Measurements from ENCODE around the gene SSTR5. TPM values are rescaled to one million over a fixed set of nuclear protein-coding genes. Genes with fewer than 3 reads are reported as not detected.
A peak's percentile ranks its signal among the peaks of the same experiment; 100 is the strongest.
"Not testable (repeated sequence)": the region's sequence is repeated elsewhere in the genome, so short reads cannot be mapped to it uniquely, and the experiment has no call there.

SSTR5 gene
- total and polyA plus RNA-seq, 4 experiments from 2014 or later, result not detected

- Mint-ChIP-seq H3K27ac (no peak overlapping the region), H3K4me1 (peaks cover 0 to 2% (median 0%) of the 10 kb centered on the region in 4 donors)
- POLR2A ChIA-PET (ENCODE audit: partially characterized antibody), result no interaction called here
These were observed 17.5 kb downstream of the SSTR5 start for GRCh38 chr16:1089822-1090619.

GRCh38 chr16:1090620-1091587 is 18.4 kb downstream of the SSTR5 start:
- peaks cover 0 to 2% (median 0%) of the 10 kb centered on the region in 4 donors for H3K4me1 Mint-ChIP-seq
- intact Hi-C loops (cut with micrococcal nuclease), result no loop called here
- peaks cover 0 to 10% (median under 1%) of the 10 kb centered on the region in 8 donors for H3K9me3 Mint-ChIP-seq
- no peak overlapping the region for H3K27ac ChIP-seq (ENCODE audit: low read depth, low read length)
- DNase-seq, result no peak
- H3K36me3 ChIP-seq (ENCODE audit: insufficient read depth, low read length), result no peaks in the 10 kb centered on the region
- peaks cover 0 to under 1% of the 10 kb centered on the region in 2 donors for H3K36me3 Mint-ChIP-seq
- no peak overlapping the region for H3K27ac Mint-ChIP-seq
- H3K4me3 ChIP-seq (ENCODE audit: low read length in 2 of 2), result no peak overlapping the region
- ChIA-PET POLR2A (ENCODE audit: partially characterized antibody) (no interaction called here), CTCF (ENCODE audit: partially characterized antibody) (no interaction called here)
- no peak overlapping the region for H3K4me3 Mint-ChIP-seq
- H3K27me3 ChIP-seq (ENCODE audit: insufficient read depth, low read length), result no peaks in the 10 kb centered on the region
- no peaks in the 10 kb centered on the region for H3K4me1 ChIP-seq (ENCODE audit: insufficient read depth, low read length)
- peaks cover 6 to 8% of the 10 kb centered on the region in 2 donors for H3K27me3 Mint-ChIP-seq
- no peaks in the 10 kb centered on the region for H3K9me3 ChIP-seq (ENCODE audit: control insufficient read depth in 1 of 2, low read length in 2 of 2)

More at GRCh38 chr16:1089822-1090619, 17.5 kb downstream of the SSTR5 start:
- Histone ChIP-seq H3K27me3 (ENCODE audit: insufficient read depth, low read length) (no peaks in the 10 kb centered on the region), H3K27ac (ENCODE audit: low read depth, low read length) (no peak overlapping the region), H3K36me3 (ENCODE audit: insufficient read depth, low read length) (no peaks in the 10 kb centered on the region), H3K4me1 (ENCODE audit: insufficient read depth, low read length) (no peaks in the 10 kb centered on the region), H3K9me3 (ENCODE audit: control insufficient read depth in 1 of 2, low read length in 2 of 2) (peaks cover 0 to 3% of the 10 kb centered on the region in 2 donors), H3K4me3 (ENCODE audit: low read length in 2 of 2) (no peak overlapping the region)
- Mint-ChIP-seq H3K4me3 (no peak overlapping the region), H3K9me3 (peaks cover 0 to 19% (median 10%) of the 10 kb centered on the region in 8 donors), H3K36me3 (peaks cover 2 to 8% of the 10 kb centered on the region in 2 donors), H3K27me3 (peaks cover 6 to 15% of the 10 kb centered on the region in 2 donors)
- intact Hi-C loops (cut with micrococcal nuclease), result no loop called here
- no peak for DNase-seq
- CTCF ChIA-PET (ENCODE audit: partially characterized antibody), result no interaction called here

- no peak for DNase-seq
- Histone ChIP-seq H3K9me3 (ENCODE audit: control insufficient read depth in 1 of 2, low read length in 2 of 2) (no peaks in the 10 kb centered on the region), H3K36me3 (ENCODE audit: insufficient read depth, low read length) (no peaks in the 10 kb centered on the region), H3K27ac (ENCODE audit: low read depth, low read length) (no peak overlapping the region), H3K4me1 (ENCODE audit: insufficient read depth, low read length) (no peaks in the 10 kb centered on the region), H3K4me3 (ENCODE audit: low read length in 2 of 2) (no peak overlapping the region), H3K27me3 (ENCODE audit: insufficient read depth, low read length) (no peaks in the 10 kb centered on the region)
- no peak overlapping the region for H3K27ac Mint-ChIP-seq
- H3K36me3 Mint-ChIP-seq, result no peaks in the 10 kb centered on the region
- intact Hi-C loops (cut with micrococcal nuclease), result no loop called here
- peaks cover 0 to 3% (median 0%) of the 10 kb centered on the region in 8 donors for H3K9me3 Mint-ChIP-seq
- ChIA-PET POLR2A (ENCODE audit: partially characterized antibody) (no interaction called here), CTCF (ENCODE audit: partially characterized antibody) (no interaction called here)
- H3K4me3 Mint-ChIP-seq, result peak overlapping the region in 1 of 8 donors; percentile 62
- peaks cover 0 to 2% (median 0%) of the 10 kb centered on the region in 4 donors for H3K4me1 Mint-ChIP-seq
- peaks cover 6 to 8% of the 10 kb centered on the region in 2 donors for H3K27me3 Mint-ChIP-seq
These were observed 19.5 kb downstream of the SSTR5 start for GRCh38 chr16:1091992-1092552.

GRCh38 chr16:1092685-1093283 is 20.2 kb downstream of the SSTR5 start:
- DNase-seq; H3K27ac ChIP-seq (ENCODE audit: low read depth, low read length); H3K4me3 ChIP-seq (ENCODE audit: low read length in 2 of 2); H3K27ac Mint-ChIP-seq; H3K9me3 ChIP-seq (ENCODE audit: control insufficient read depth in 1 of 2, low read length in 2 of 2); H3K4me1 Mint-ChIP-seq; H3K9me3 Mint-ChIP-seq; POLR2A ChIA-PET (ENCODE audit: partially characterized antibody); H3K27me3 ChIP-seq (ENCODE audit: insufficient read depth, low read length); H3K4me3 Mint-ChIP-seq; H3K27me3 Mint-ChIP-seq; H3K36me3 ChIP-seq (ENCODE audit: insufficient read depth, low read length); H3K36me3 Mint-ChIP-seq; intact Hi-C loops (cut with micrococcal nuclease); H3K4me1 ChIP-seq (ENCODE audit: insufficient read depth, low read length); CTCF ChIA-PET (ENCODE audit: partially characterized antibody): not testable (repeated sequence)

GRCh38 chr16:1093284-1094123 is 21.0 kb downstream of the SSTR5 start:
- H3K4me3 Mint-ChIP-seq, result no peak overlapping the region
- no peak overlapping the region for H3K4me3 ChIP-seq (ENCODE audit: low read length in 2 of 2)
- peaks cover 0 to 2% (median 0%) of the 10 kb centered on the region in 4 donors for H3K4me1 Mint-ChIP-seq
- no peaks in the 10 kb centered on the region for H3K36me3 Mint-ChIP-seq
- peaks cover 0 to 3% (median 0%) of the 10 kb centered on the region in 8 donors for H3K9me3 Mint-ChIP-seq
- H3K36me3 ChIP-seq (ENCODE audit: insufficient read depth, low read length), result no peaks in the 10 kb centered on the region
- CTCF ChIA-PET (ENCODE audit: partially characterized antibody), result no interaction called here
- H3K9me3 ChIP-seq (ENCODE audit: control insufficient read depth in 1 of 2, low read length in 2 of 2), result no peaks in the 10 kb centered on the region
- peaks cover 0 to 2% of the 10 kb centered on the region in 2 donors for H3K27me3 Mint-ChIP-seq
- H3K27ac Mint-ChIP-seq, result no peak overlapping the region
- H3K27me3 ChIP-seq (ENCODE audit: insufficient read depth, low read length), result no peaks in the 10 kb centered on the region
- H3K4me1 ChIP-seq (ENCODE audit: insufficient read depth, low read length), result no peaks in the 10 kb centered on the region
- no peak overlapping the region for H3K27ac ChIP-seq (ENCODE audit: low read depth, low read length)
- intact Hi-C loops (cut with micrococcal nuclease), result no loop called here
- DNase-seq, result peak in 1 of 5 donors; percentile 21
- POLR2A ChIA-PET (ENCODE audit: partially characterized antibody), result no interaction called here

GRCh38 chr16:1094124-1094479 is 21.6 kb downstream of the SSTR5 start:
- no peaks in the 10 kb centered on the region for H3K4me1 ChIP-seq (ENCODE audit: insufficient read depth, low read length)
- Mint-ChIP-seq H3K27me3 (peaks cover 0 to 3% of the 10 kb centered on the region in 2 donors), H3K4me3 (no peak overlapping the region), H3K36me3 (no peaks in the 10 kb centered on the region), H3K9me3 (peaks cover 0 to 3% (median 0%) of the 10 kb centered on the region in 8 donors), H3K27ac (no peak overlapping the region), H3K4me1 (peaks cover 0 to 2% (median 0%) of the 10 kb centered on the region in 4 donors)
- DNase-seq, result no peak
- no peak overlapping the region for H3K27ac ChIP-seq (ENCODE audit: low read depth, low read length)
- no peaks in the 10 kb centered on the region for H3K36me3 ChIP-seq (ENCODE audit: insufficient read depth, low read length)
- H3K4me3 ChIP-seq (ENCODE audit: low read length in 2 of 2), result no peak overlapping the region
- H3K9me3 ChIP-seq (ENCODE audit: control insufficient read depth in 1 of 2, low read length in 2 of 2), result no peaks in the 10 kb centered on the region
- ChIA-PET CTCF (ENCODE audit: partially characterized antibody) (no interaction called here), POLR2A (ENCODE audit: partially characterized antibody) (no interaction called here)
- intact Hi-C loops (cut with micrococcal nuclease), result no loop called here
- H3K27me3 ChIP-seq (ENCODE audit: insufficient read depth, low read length), result no peaks in the 10 kb centered on the region

All from CD4-positive, alpha-beta memory T cell (primary cell).